Activated CD8-positive, alpha-beta memory T cell treated with anti-CD3 and anti-CD28 coated beads, Interleukin-2, amount 10 ng/mL, durations not matched to agents 7 days and 5 days (primary cell): ENCODE measurements around the gene TBL3. TPM values are rescaled to one million over a fixed set of nuclear protein-coding genes. Genes with fewer than 3 reads are reported as not detected.

Source experiments
- ATAC-seq: fragments of 150-1000 bp; cut with Tn5 transposase; one replicate; pipeline ENCODE4 v1.10.0; 2021; ENCODE audit warnings: moderate library complexity
- CTCF ChIA-PET: fragments of 350-600 bp; sonication (Branson Sonifier 250); formaldehyde crosslinking; loops from one replicate; lab custom pipeline; 2021; ENCODE audit warnings: antibody characterized with exemption; lab: Charles Lee
- DNase-seq: peaks from one replicate; pipeline ENCODE4 v3.0.0-alpha.2; 2020
- H3K27ac Mint-ChIP-seq: one replicate; pipeline ENCODE4 v1.8.0; 2021; ENCODE audit warnings: mild to moderate bottlenecking, mixed read lengths
- H3K27me3 Mint-ChIP-seq: one replicate; pipeline ENCODE4 v1.8.0; 2021; ENCODE audit warnings: mixed read lengths
- H3K36me3 Mint-ChIP-seq: one replicate; pipeline ENCODE4 v1.8.0; 2021; ENCODE audit warnings: mild to moderate bottlenecking, mixed read lengths
- H3K4me1 Mint-ChIP-seq: one replicate; pipeline ENCODE4 v1.8.0; 2021; ENCODE audit warnings: mixed read lengths
- H3K4me3 Mint-ChIP-seq: one replicate; pipeline ENCODE4 v1.8.0; 2021; ENCODE audit warnings: mild to moderate bottlenecking, moderate library complexity, mixed read lengths
- H3K9me3 Mint-ChIP-seq: one replicate; pipeline ENCODE4 v1.8.0; 2022; ENCODE audit warnings: low read depth, mixed read lengths
- total RNA-seq, 2 experiments: library from RNA; stranded (reverse); gene quantifications; one replicate each; pipeline ENCODE4 v1.2.3, GENCODE V29; 2021

Gene TBL3
- total RNA-seq, 2 experiments from 2014 or later, result 41.9 to 42.3 TPM

GRCh38 chr16:1992704-1993317, 21.0 kb downstream of the TBL3 start:
- DNase-seq (no peak), ATAC-seq (no peak)
- H3K27ac Mint-ChIP-seq, result no peak overlapping the region
- peaks cover 27% of the 10 kb centered on the region for H3K4me1 Mint-ChIP-seq
- H3K27me3 Mint-ChIP-seq, result peaks cover 11% of the 10 kb centered on the region
- no peak overlapping the region for H3K4me3 Mint-ChIP-seq
- H3K9me3 Mint-ChIP-seq, result no peaks in the 10 kb centered on the region
- CTCF ChIA-PET, result interaction anchor here (0.8 to 4.3 kb wide), 4 partner anchors 9 to 161 kb away, joined by 3 to 42 read pairs (median 4); no protein-coding TSS in a partner anchor
- H3K36me3 Mint-ChIP-seq, result peaks cover 9% of the 10 kb centered on the region

GRCh38 chr16:1993731-1994131, 21.9 kb downstream of the TBL3 start:
- H3K4me3 Mint-ChIP-seq, result no peak overlapping the region
- peak overlapping the region; percentile 52 for H3K27ac Mint-ChIP-seq
- CTCF ChIA-PET, result interaction anchor here (0.8 to 4.3 kb wide), 4 partner anchors 10 to 160 kb away, joined by 3 to 42 read pairs (median 4); no protein-coding TSS in a partner anchor
- no peak for ATAC-seq
- DNase-seq, result no peak
- no peaks in the 10 kb centered on the region for H3K9me3 Mint-ChIP-seq
- peaks cover 8% of the 10 kb centered on the region for H3K27me3 Mint-ChIP-seq
- H3K4me1 Mint-ChIP-seq, result peaks cover 27% of the 10 kb centered on the region
- peaks cover 13% of the 10 kb centered on the region for H3K36me3 Mint-ChIP-seq

GRCh38 chr16:1997494-1998359, 25.9 kb downstream of the TBL3 start:
- Mint-ChIP-seq H3K36me3 (peaks cover 20% of the 10 kb centered on the region), H3K27ac (no peak overlapping the region), H3K4me1 (peaks cover 15% of the 10 kb centered on the region), H3K4me3 (no peak overlapping the region), H3K9me3 (no peaks in the 10 kb centered on the region), H3K27me3 (no peaks in the 10 kb centered on the region)
- ATAC-seq (no peak), DNase-seq (no peak)
- CTCF ChIA-PET, result interaction anchor here (1.2 to 4.2 kb wide), 3 partner anchors 11 to 157 kb away, joined by 4 to 17 read pairs (median 5); partner anchors contain the start of gene TRAF7

- no peak for DNase-seq
- Mint-ChIP-seq H3K9me3 (no peaks in the 10 kb centered on the region), H3K36me3 (peaks cover 20% of the 10 kb centered on the region), H3K4me1 (peaks cover 13% of the 10 kb centered on the region), H3K4me3 (no peak overlapping the region), H3K27ac (no peak overlapping the region), H3K27me3 (no peaks in the 10 kb centered on the region)
- no peak for ATAC-seq
- CTCF ChIA-PET, result interaction anchor here (4.2 kb wide), 1 partner anchor 10 kb away, joined by 17 read pairs; no protein-coding TSS in a partner anchor
These were observed 26.5 kb downstream of the TBL3 start for GRCh38 chr16:1998360-1998835.

GRCh38 chr16:1998852-1999801, 27.3 kb downstream of the TBL3 start:
- Mint-ChIP-seq H3K9me3 (no peaks in the 10 kb centered on the region), H3K27me3 (no peaks in the 10 kb centered on the region), H3K36me3 (peaks cover 20% of the 10 kb centered on the region), H3K4me3 (no peak overlapping the region), H3K27ac (no peak overlapping the region), H3K4me1 (peaks cover 10% of the 10 kb centered on the region)
- no peak for ATAC-seq
- CTCF ChIA-PET, result interaction anchor here (0.8 to 4.2 kb wide), 2 partner anchors 9 to 156 kb away, joined by 3 to 17 read pairs; partner anchors contain the start of gene TRAF7
- no peak for DNase-seq

- no peaks in the 10 kb centered on the region for H3K27me3 Mint-ChIP-seq
- no peak overlapping the region for H3K27ac Mint-ChIP-seq
- no peaks in the 10 kb centered on the region for H3K9me3 Mint-ChIP-seq
- H3K4me1 Mint-ChIP-seq, result peaks cover 15% of the 10 kb centered on the region
- peaks cover 20% of the 10 kb centered on the region for H3K36me3 Mint-ChIP-seq
- no peak for ATAC-seq
- H3K4me3 Mint-ChIP-seq, result no peak overlapping the region
- DNase-seq, result no peak
- CTCF ChIA-PET, result interaction anchor here (0.8 to 4.2 kb wide), 3 partner anchors 8 to 155 kb away, joined by 3 to 17 read pairs (median 5); partner anchors contain the start of gene TRAF7
These were observed 28.1 kb downstream of the TBL3 start for GRCh38 chr16:1999866-2000514.

GRCh38 chr16:2001035-2001434, 29.2 kb downstream of the TBL3 start:
- Mint-ChIP-seq H3K9me3 (no peaks in the 10 kb centered on the region), H3K4me3 (no peak overlapping the region), H3K27me3 (no peaks in the 10 kb centered on the region), H3K36me3 (peaks cover 17% of the 10 kb centered on the region), H3K4me1 (peaks cover 19% of the 10 kb centered on the region), H3K27ac (no peak overlapping the region)
- CTCF ChIA-PET, result interaction anchor here (0.5 to 1.5 kb wide), 2 partner anchors 140 to 141 kb away, joined by 3 to 5 read pairs; no protein-coding TSS in a partner anchor
- no peak for DNase-seq
- no peak for ATAC-seq

- no peaks in the 10 kb centered on the region for H3K9me3 Mint-ChIP-seq
- no peak for DNase-seq
- H3K27ac Mint-ChIP-seq, result no peak overlapping the region
- CTCF ChIA-PET, result interaction anchor here (0.5 to 3.6 kb wide), 5 partner anchors 7 to 153 kb away, joined by 3 to 42 read pairs (median 3); partner anchors contain the start of gene GFER
- H3K36me3 Mint-ChIP-seq, result peaks cover 15% of the 10 kb centered on the region
- H3K4me3 Mint-ChIP-seq, result no peak overlapping the region
- H3K4me1 Mint-ChIP-seq, result peaks cover 19% of the 10 kb centered on the region
- H3K27me3 Mint-ChIP-seq, result no peaks in the 10 kb centered on the region
- no peak for ATAC-seq
These were observed 29.9 kb downstream of the TBL3 start for GRCh38 chr16:2001456-2002355.

GRCh38 chr16:2002406-2003230, 30.8 kb downstream of the TBL3 start:
- Mint-ChIP-seq H3K27me3 (no peaks in the 10 kb centered on the region), H3K4me3 (no peak overlapping the region), H3K36me3 (peaks cover 12% of the 10 kb centered on the region), H3K27ac (no peak overlapping the region), H3K4me1 (peaks cover 26% of the 10 kb centered on the region), H3K9me3 (no peaks in the 10 kb centered on the region)
- no peak for DNase-seq
- no peak for ATAC-seq
- CTCF ChIA-PET, result interaction anchor here (0.6 to 3.6 kb wide), 17 partner anchors 8 to 297 kb away, joined by 3 to 42 read pairs (median 6); partner anchors contain the start of genes GFER, MAPK8IP3, MLST8 and NDUFB10

- ATAC-seq (no peak), DNase-seq (no peak)
- Mint-ChIP-seq H3K27me3 (no peaks in the 10 kb centered on the region), H3K27ac (no peak overlapping the region), H3K36me3 (peaks cover 9% of the 10 kb centered on the region), H3K9me3 (no peaks in the 10 kb centered on the region), H3K4me1 (peaks cover 34% of the 10 kb centered on the region), H3K4me3 (no peak overlapping the region)
- CTCF ChIA-PET, result interaction anchor here (0.6 to 3.6 kb wide), 24 partner anchors 9 to 318 kb away, joined by 3 to 42 read pairs (median 6); partner anchors contain the start of genes GFER, MAPK8IP3, MLST8 and NDUFB10
These were observed 31.5 kb downstream of the TBL3 start for GRCh38 chr16:2003231-2003826.
